Colonic mucosa (tissue), 4 donors: ENCODE results near the gene KIAA1217. TPM values are rescaled to one million over a fixed set of nuclear protein-coding genes. Genes with fewer than 3 reads are reported as not detected.

Source experiments
- DNase-seq: peaks from one replicate; pipeline ENCODE4 v3.0.0-alpha.2; 2020
- H3K27ac ChIP-seq: fragments of 200-600 bp; one replicate; pipeline ENCODE4 v1.8.0; 2021
- H3K27me3 ChIP-seq: fragments of 200-600 bp; one replicate; pipeline ENCODE4 v1.8.0; 2021
- H3K36me3 ChIP-seq: fragments of 200-600 bp; one replicate; pipeline ENCODE4 v1.8.0; 2021
- H3K4me1 ChIP-seq: fragments of 200-600 bp; one replicate; pipeline ENCODE4 v1.8.0; 2021; ENCODE audit warnings: mild to moderate bottlenecking
- H3K4me3 ChIP-seq: fragments of 200-600 bp; one replicate; pipeline ENCODE4 v1.8.0; 2021
- H3K9ac ChIP-seq, 2 donors: one replicate each; pipeline ENCODE4 v1.7.0; 2013; ENCODE audit warnings: control low read depth in 2 of 2, low read depth in 2 of 2, low read length in 2 of 2
- H3K9me3 ChIP-seq: fragments of 200-600 bp; one replicate; pipeline ENCODE4 v1.8.0; 2021
- intact Hi-C: fragments of 100-400 bp; cut with DNase I; formaldehyde crosslinking; loops from one replicate; pipeline ENCODE4 v1.14.1; 2022
- total RNA-seq, 2 donors: library from RNA; stranded (reverse); fragmentation: NEBNext Ultra II Directional in 1 of 2; extraction: Animal tissue kit (Norgen Biotek cat#: 25700) in 1 of 2; gene quantifications; one replicate each; pipeline ENCODE4 v1.2.1, GENCODE V29; 2021
- TF ChIP-seq, protein P1 (sequence below): fragments of 200-600 bp; IDR thresholded peaks from one replicate; pipeline ENCODE4 v1.8.0; 2022; ENCODE audit warnings: antibody characterized with exemption, mild to moderate bottlenecking
- donor health status: healthy.
- donor health status: DM: no; HTN: no; CAD: no.
- donor health status: DM: no; HTN: no; CAD: no.

The KIAA1217 gene
- total RNA-seq, 2 donors from 2014 or later: 34.2 to 61.2 TPM

DNA sequence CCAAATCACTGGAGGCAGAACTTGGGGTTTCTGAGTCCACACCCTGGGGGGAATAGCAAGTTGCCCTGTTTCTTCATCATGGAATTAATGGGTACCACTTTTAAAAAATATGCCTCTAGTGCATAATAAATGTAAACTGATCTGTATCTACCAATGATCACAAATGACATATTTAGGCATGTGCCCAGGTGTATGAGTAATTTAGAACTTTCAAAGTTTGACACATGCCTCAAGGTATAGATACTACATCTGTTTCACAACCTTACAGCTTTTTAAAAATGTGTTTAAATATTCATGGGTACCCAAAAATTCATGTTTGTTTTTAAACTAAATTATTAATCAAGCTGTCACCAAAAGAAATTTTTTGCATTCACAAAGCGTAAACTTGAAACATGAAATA, 226.0 kb downstream of the KIAA1217 start:
- H3K9ac ChIP-seq: no peak overlapping the region
- no peak overlapping the region for H3K27ac ChIP-seq
- H3K4me1 ChIP-seq: no peaks in the 10 kb centered on the region
- no peaks in the 10 kb centered on the region for H3K27me3 ChIP-seq
- H3K9me3 ChIP-seq: no peaks in the 10 kb centered on the region
- intact Hi-C loops: no loop called here
- no peak for DNase-seq
- H3K4me3 ChIP-seq: no peak overlapping the region
- H3K36me3 ChIP-seq: no peaks in the 10 kb centered on the region
- TF ChIP-seq, protein P1, sequence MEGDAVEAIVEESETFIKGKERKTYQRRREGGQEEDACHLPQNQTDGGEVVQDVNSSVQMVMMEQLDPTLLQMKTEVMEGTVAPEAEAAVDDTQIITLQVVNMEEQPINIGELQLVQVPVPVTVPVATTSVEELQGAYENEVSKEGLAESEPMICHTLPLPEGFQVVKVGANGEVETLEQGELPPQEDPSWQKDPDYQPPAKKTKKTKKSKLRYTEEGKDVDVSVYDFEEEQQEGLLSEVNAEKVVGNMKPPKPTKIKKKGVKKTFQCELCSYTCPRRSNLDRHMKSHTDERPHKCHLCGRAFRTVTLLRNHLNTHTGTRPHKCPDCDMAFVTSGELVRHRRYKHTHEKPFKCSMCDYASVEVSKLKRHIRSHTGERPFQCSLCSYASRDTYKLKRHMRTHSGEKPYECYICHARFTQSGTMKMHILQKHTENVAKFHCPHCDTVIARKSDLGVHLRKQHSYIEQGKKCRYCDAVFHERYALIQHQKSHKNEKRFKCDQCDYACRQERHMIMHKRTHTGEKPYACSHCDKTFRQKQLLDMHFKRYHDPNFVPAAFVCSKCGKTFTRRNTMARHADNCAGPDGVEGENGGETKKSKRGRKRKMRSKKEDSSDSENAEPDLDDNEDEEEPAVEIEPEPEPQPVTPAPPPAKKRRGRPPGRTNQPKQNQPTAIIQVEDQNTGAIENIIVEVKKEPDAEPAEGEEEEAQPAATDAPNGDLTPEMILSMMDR: no peak

DNA sequence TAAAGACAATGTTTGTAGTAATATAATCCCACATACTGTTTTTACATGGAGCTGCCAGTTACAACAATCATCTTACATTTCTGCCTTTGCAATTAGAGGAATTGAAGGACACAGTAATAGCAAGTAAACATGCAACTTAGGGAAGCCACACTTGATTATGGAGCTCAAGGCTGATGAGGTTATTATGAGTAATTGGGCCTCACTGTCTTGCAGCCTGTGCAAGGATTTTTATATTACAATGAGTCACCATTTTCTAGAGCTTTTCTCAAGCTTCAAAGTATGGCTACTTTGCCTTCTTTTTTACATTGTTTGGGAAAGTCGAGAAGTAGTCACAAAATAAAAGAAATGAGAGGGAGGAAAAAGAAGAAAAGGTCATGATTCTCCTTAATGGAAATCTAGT, 226.4 kb downstream of the KIAA1217 start:
- no peak overlapping the region for H3K9ac ChIP-seq
- DNase-seq: no peak
- no peaks in the 10 kb centered on the region for H3K4me1 ChIP-seq
- intact Hi-C loops: no loop called here
- H3K36me3 ChIP-seq: no peaks in the 10 kb centered on the region
- no peaks in the 10 kb centered on the region for H3K9me3 ChIP-seq
- no peak overlapping the region for H3K4me3 ChIP-seq
- H3K27me3 ChIP-seq: no peaks in the 10 kb centered on the region
- no peak overlapping the region for H3K27ac ChIP-seq
- TF ChIP-seq, protein P1: no peak

GRCh38 chr10:24437302-24437701, 228.4 kb downstream of the KIAA1217 start:
- no peak for DNase-seq
- Histone ChIP-seq H3K27me3 (no peaks in the 10 kb centered on the region), H3K36me3 (no peaks in the 10 kb centered on the region), H3K9ac (no peak overlapping the region), H3K4me3 (no peak overlapping the region), H3K9me3 (no peaks in the 10 kb centered on the region), H3K27ac (no peak overlapping the region), H3K4me1 (no peaks in the 10 kb centered on the region)
- TF ChIP-seq, protein P1: no peak
- intact Hi-C loops: no loop called here

DNA sequence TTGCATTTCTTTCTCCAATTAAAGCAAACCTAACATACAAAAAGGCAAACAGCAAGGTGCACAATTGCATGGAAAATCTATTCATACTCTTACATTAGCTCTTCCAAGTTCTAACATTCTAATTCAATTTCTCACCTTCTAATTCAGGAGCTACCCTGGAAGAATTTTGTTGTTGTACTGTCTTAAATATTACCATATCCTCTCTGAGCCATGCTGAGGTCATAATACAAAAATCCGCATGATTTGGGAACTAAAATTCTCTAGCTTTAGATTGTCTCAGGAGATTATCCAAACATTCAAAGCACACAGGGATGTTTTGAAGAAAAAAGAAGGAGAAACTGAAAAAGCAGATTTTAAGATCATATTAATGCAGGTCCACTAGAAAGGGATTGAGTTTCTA, 229.9 kb downstream of the KIAA1217 start:
- no peak for DNase-seq
- TF ChIP-seq, protein P1: no peak

DNA sequence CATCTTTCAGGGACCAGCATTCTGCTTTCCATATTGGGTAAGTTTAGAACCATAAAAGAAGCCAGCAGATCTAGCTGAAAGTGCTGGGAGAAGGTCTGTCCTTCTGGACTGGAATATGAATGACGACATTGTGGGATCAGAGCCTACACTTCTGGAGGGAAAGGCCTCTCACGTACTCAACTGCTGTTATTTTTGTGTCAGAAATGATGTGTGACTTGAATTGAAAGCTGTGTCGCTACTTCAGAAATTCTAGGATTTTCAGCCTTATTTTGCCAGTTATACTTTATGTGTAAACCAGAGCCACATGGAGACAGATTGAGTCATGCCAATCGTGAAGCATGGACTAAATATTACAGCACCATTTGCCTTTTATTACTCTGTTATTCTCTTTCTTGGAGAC, 231.0 kb downstream of the KIAA1217 start:
- TF ChIP-seq, protein P1: no peak
- no peak overlapping the region for H3K4me3 ChIP-seq
- intact Hi-C loops: no loop called here
- no peaks in the 10 kb centered on the region for H3K4me1 ChIP-seq
- no peaks in the 10 kb centered on the region for H3K27me3 ChIP-seq
- H3K27ac ChIP-seq: no peak overlapping the region
- no peak overlapping the region for H3K9ac ChIP-seq
- H3K9me3 ChIP-seq: no peaks in the 10 kb centered on the region
- DNase-seq: no peak
- H3K36me3 ChIP-seq: no peaks in the 10 kb centered on the region

More for the DNA sequence above, 229.9 kb downstream of the KIAA1217 start:
- no peaks in the 10 kb centered on the region for H3K9me3 ChIP-seq
- H3K9ac ChIP-seq: no peak overlapping the region
- H3K27me3 ChIP-seq: no peaks in the 10 kb centered on the region
- H3K27ac ChIP-seq: no peak overlapping the region
- no peaks in the 10 kb centered on the region for H3K4me1 ChIP-seq
- intact Hi-C loops: no loop called here
- H3K4me3 ChIP-seq: no peak overlapping the region
- no peaks in the 10 kb centered on the region for H3K36me3 ChIP-seq
